Transverse colon (tissue), 4 donors: ENCODE data around the gene TULP4. TPM values are rescaled to one million over a fixed set of nuclear protein-coding genes. Genes with fewer than 3 reads are reported as not detected.

Source experiments
- DNase-seq: peaks from one replicate; pipeline ENCODE4 v3.0.0-alpha.2; 2019
- H3K27ac ChIP-seq, 4 donors: fragments of 200-600 bp; sonication (generic); 2 replicates each; pipeline ENCODE4 v1.5.1; 2016 to 2018; ENCODE audit warnings: inconsistent platforms in 4 of 4
- H3K27me3 ChIP-seq: fragments of 200-600 bp; sonication (generic); 2 replicates; pipeline ENCODE4 v1.5.1; 2017; ENCODE audit warnings: inconsistent platforms
- H3K36me3 ChIP-seq, 4 donors: fragments of 200-600 bp; sonication (generic); 2 replicates each; pipeline ENCODE4 v1.5.1; 2017 to 2019; ENCODE audit warnings: inconsistent platforms in 4 of 4
- H3K4me1 ChIP-seq, 4 donors: fragments of 200-600 bp; sonication (generic); 2 replicates each; pipeline ENCODE4 v1.5.1; 2017 to 2020; ENCODE audit warnings: inconsistent platforms in 4 of 4
- H3K4me3 ChIP-seq, 4 donors: fragments of 200-600 bp; sonication (generic); 1 replicate in 1 of 4; 2 replicates in 3 of 4; pipeline versions ENCODE4 v1.5.1 to v1.6.1; 2017 to 2019; ENCODE audit warnings: inconsistent platforms in 4 of 4
- H3K9me3 ChIP-seq, 2 donors: fragments of 200-600 bp; sonication (generic); 2 replicates each; pipeline ENCODE4 v1.5.1; 2017 to 2019; ENCODE audit warnings: inconsistent platforms in 2 of 2
- CTCF ChIP-seq, 5 experiments: fragments of 200-600 bp in 3 of 5; fragments of 450-650 bp in 2 of 5; sonication (generic) in 3 of 5; IDR thresholded peaks; 1 replicate in 2 of 5; 2 replicates in 3 of 5; pipeline ENCODE4 v1.5.1; 2016 to 2017; ENCODE audit warnings: antibody characterized with exemption in 5 of 5, inconsistent platforms in 3 of 5, mild to moderate bottlenecking in 2 of 5, moderate library complexity in 1 of 5
- EP300 ChIP-seq: sonication (generic); formaldehyde crosslinking; IDR thresholded peaks from one replicate; pipeline ENCODE4 v1.6.1; 2017; ENCODE audit warnings: antibody characterized with exemption, low read depth
- POLR2A ChIP-seq: fragments of 450-650 bp; IDR thresholded peaks from one replicate; pipeline ENCODE4 v1.6.1; 2016; ENCODE audit warnings: antibody characterized with exemption, mild to moderate bottlenecking, moderate library complexity
- POLR2AphosphoS5 ChIP-seq, 3 donors: sonication (generic); formaldehyde crosslinking; IDR thresholded peaks; one replicate each; pipeline ENCODE4 v1.6.1; 2016; ENCODE audit warnings: antibody characterized with exemption in 3 of 3
- WGBS, 2 donors: methylation state at CpG; one replicate each; pipeline ENCODE4 v1.1.5; 2018; ENCODE audit warnings: low coverage in 1 of 2; 5-methylcytosine and 5-hydroxymethylcytosine counted together
- in situ Hi-C, 4 donors: fragments of 200-750 bp; cut with MboI; loops; one replicate each; pipeline versions ENCODE4 v1.15.0 to v1.15.1; 2017; ENCODE audit warnings: low sequenced_read_pairs in 3 of 4, low pct_ligation_motif_present in 1 of 4, low pct_unique_long_range_greater_than_20kb in 1 of 4
- intact Hi-C: fragments of 100-400 bp; cut with DNase I; formaldehyde crosslinking; loops from one replicate; pipeline ENCODE4 v1.15.1; 2023; ENCODE audit warnings: low total_unique reads
- total RNA-seq, 4 donors: library from RNA; depleted of rRNA; stranded (reverse); fragments of >200 nt; gene quantifications; one replicate each; pipeline ENCODE4 v1.1.0, GENCODE V29; 2016

TULP4 gene
- total RNA-seq, 4 donors from 2014 or later: 53.9 to 138 (median 95.1) TPM

- H3K27ac ChIP-seq: peak overlapping the region in 1 of 4 donors; percentile 31
- intact Hi-C loops: no loop called here
Observed at GRCh38 chr6:158408552-158409130, 96.4 kb downstream of the TULP4 start.

GRCh38 chr6:158409451-158409850, 97.2 kb downstream of the TULP4 start:
- Histone ChIP-seq H3K4me3 (no peak overlapping the region), H3K4me1 (peaks cover 0 to 9% (median 0%) of the 10 kb centered on the region in 4 donors), H3K9me3 (no peaks in the 10 kb centered on the region), H3K27me3 (no peaks in the 10 kb centered on the region), H3K36me3 (no peaks in the 10 kb centered on the region), H3K27ac (peak overlapping the region in 1 of 4 donors; percentile 31)
- no peak for TF ChIP-seq POLR2A
- no peak for TF ChIP-seq POLR2AphosphoS5 (IDR thresholded peaks at IDR 0.05)
- no peak for TF ChIP-seq CTCF (IDR thresholded peaks at IDR 0.05)
- no peak for TF ChIP-seq EP300
- in situ Hi-C loops: no loop called here
- DNase-seq: no peak
- intact Hi-C loops: no loop called here
- 47 to 63% methylated on average over 2 to 3 of the region's 3 CpGs for WGBS, 2 donors

More at GRCh38 chr6:158408552-158409130, 96.4 kb downstream of the TULP4 start:
- no peaks in the 10 kb centered on the region for H3K36me3 ChIP-seq
- no peak for DNase-seq
- H3K4me3 ChIP-seq: no peak overlapping the region
- TF ChIP-seq EP300 (no peak), POLR2A (no peak), CTCF (IDR thresholded peaks at IDR 0.05) (no peak), POLR2AphosphoS5 (IDR thresholded peaks at IDR 0.05) (no peak)
- H3K4me1 ChIP-seq: peaks cover 0 to 9% (median 0%) of the 10 kb centered on the region in 4 donors
- H3K27me3 ChIP-seq: no peaks in the 10 kb centered on the region
- WGBS, 2 donors: 57 to 64% methylated on average over 4 to 9 of the region's 9 CpGs
- in situ Hi-C loops: no loop called here
- H3K9me3 ChIP-seq: no peaks in the 10 kb centered on the region

- 76 to 90% methylated on average over 7 to 8 of the region's 8 CpGs for WGBS, 2 donors
Observed at GRCh38 chr6:158410784-158411183, 98.5 kb downstream of the TULP4 start.

GRCh38 chr6:158411998-158412397, 99.7 kb downstream of the TULP4 start:
- DNase-seq: no peak
- intact Hi-C loops (no loop called here), in situ Hi-C loops (no loop called here)
- Histone ChIP-seq H3K27me3 (no peaks in the 10 kb centered on the region), H3K36me3 (no peaks in the 10 kb centered on the region), H3K4me1 (peaks cover 0 to 9% (median 0%) of the 10 kb centered on the region in 4 donors), H3K9me3 (no peaks in the 10 kb centered on the region), H3K4me3 (no peak overlapping the region), H3K27ac (no peak overlapping the region)
- TF ChIP-seq POLR2A (no peak), CTCF (IDR thresholded peaks at IDR 0.05) (no peak), POLR2AphosphoS5 (IDR thresholded peaks at IDR 0.05) (no peak), EP300 (no peak)
- WGBS, 2 donors: 87 to 94% methylated on average over 4 of the region's 4 CpGs

More at GRCh38 chr6:158410784-158411183, 98.5 kb downstream of the TULP4 start:
- H3K27ac ChIP-seq: no peak overlapping the region
- intact Hi-C loops (no loop called here), in situ Hi-C loops (no loop called here)
- H3K4me1 ChIP-seq: peaks cover 0 to 9% (median 0%) of the 10 kb centered on the region in 4 donors
- H3K27me3 ChIP-seq: no peaks in the 10 kb centered on the region
- H3K9me3 ChIP-seq: no peaks in the 10 kb centered on the region
- TF ChIP-seq POLR2AphosphoS5 (IDR thresholded peaks at IDR 0.05): no peak
- TF ChIP-seq EP300: no peak
- no peak for TF ChIP-seq CTCF (IDR thresholded peaks at IDR 0.05)
- no peaks in the 10 kb centered on the region for H3K36me3 ChIP-seq
- H3K4me3 ChIP-seq: no peak overlapping the region
- DNase-seq: no peak
